H1 (cell line): ENCODE data around the gene PTPRD. TPM values are rescaled to one million over a fixed set of nuclear protein-coding genes. Genes with fewer than 3 reads are reported as not detected.

Source experiments
- CTCF ChIA-PET: fragments of 300-600 bp; sonication (Branson Sonifier 250); formaldehyde crosslinking; loops from one replicate; lab custom pipeline; 2021; ENCODE audit not compliant: partially characterized antibody; lab: Charles Lee
- POLR2A ChIA-PET: fragments of 300-600 bp; sonication (Branson Sonifier 250); formaldehyde crosslinking; loops from one replicate; lab custom pipeline; 2021; ENCODE audit warnings: inconsistent platforms; ENCODE audit not compliant: partially characterized antibody; lab: Charles Lee
- DNase-seq, 2 experiments: peaks; one replicate each; pipeline versions ENCODE4 v3.0.0 to v3.0.0-alpha.2; 2010 to 2022; ENCODE audit warnings: low spot score in 2 of 2, low read depth in 1 of 2, mixed read lengths in 1 of 2
- FAIRE-seq: peaks from 2 replicates; lab custom pipeline; 2011; peaks lifted over from hg19 to GRCh38; lab: Jason Lieb, UNC
- H2AFZ ChIP-seq: 2 replicates; pipeline ENCODE4 v1.8.1; 2012; ENCODE audit warnings: low read length, inconsistent platforms
- H2AK5ac ChIP-seq: 2 replicates; pipeline ENCODE4 v1.6.1; 2013; ENCODE audit warnings: low read depth, low read length
- H2BK120ac ChIP-seq: replicated peaks from 2 replicates; pipeline ENCODE3; 2013; ENCODE audit warnings: low read depth, low read length, inconsistent platforms
- H2BK12ac ChIP-seq: 2 replicates; pipeline ENCODE4 v1.6.1; 2013; ENCODE audit warnings: low read depth, low read length
- H2BK15ac ChIP-seq: 2 replicates; pipeline ENCODE4 v1.6.1; 2013; ENCODE audit warnings: low read length
- H2BK20ac ChIP-seq: 2 replicates; pipeline ENCODE4 v1.6.1; 2013; ENCODE audit warnings: low read length
- H2BK5ac ChIP-seq: 2 replicates; pipeline ENCODE4 v1.6.1; 2013; ENCODE audit warnings: low read depth, low read length
- H3K14ac ChIP-seq: 2 replicates; pipeline ENCODE4 v1.6.1; 2013; ENCODE audit warnings: inconsistent platforms; ENCODE audit not compliant: insufficient read length
- H3K18ac ChIP-seq: 2 replicates; pipeline ENCODE4 v1.6.1; 2013; ENCODE audit warnings: low read length; ENCODE audit errors: extremely low read depth
- H3K23ac ChIP-seq: 2 replicates; pipeline ENCODE4 v1.6.1; 2013; ENCODE audit warnings: inconsistent platforms; ENCODE audit not compliant: insufficient read length
- H3K23me2 ChIP-seq: 2 replicates; pipeline ENCODE4 v1.6.1; 2013; ENCODE audit warnings: low read depth, low read length
- H3K27ac ChIP-seq: 2 replicates; pipeline ENCODE4 v1.6.1; 2011; ENCODE audit warnings: low read depth, low read length, inconsistent platforms
- H3K27me3 ChIP-seq, 4 experiments: replicated peaks in 1 of 4; 1 replicate in 1 of 4; 2 replicates in 3 of 4; pipeline versions ENCODE4 v1.6.1 to v1.8.1; 2011 to 2013; ENCODE audit warnings: low read length in 3 of 4, mild to moderate bottlenecking in 3 of 4, inconsistent platforms in 2 of 4, mixed read lengths in 2 of 4, moderate library complexity in 1 of 4; ENCODE audit not compliant: control insufficient read depth in 3 of 4, insufficient read depth in 3 of 4; ENCODE audit errors: extremely low read depth in 1 of 4
- H3K36me3 ChIP-seq, 4 experiments: 2 replicates each; pipeline versions ENCODE4 v1.6.1 to v1.8.1; 2011 to 2013; ENCODE audit warnings: mild to moderate bottlenecking in 4 of 4, low read length in 3 of 4, moderate library complexity in 2 of 4, control low read depth in 1 of 4, inconsistent platforms in 1 of 4; ENCODE audit not compliant: insufficient read depth in 4 of 4, control insufficient read depth in 2 of 4
- H3K4ac ChIP-seq: replicated peaks from 2 replicates; pipeline ENCODE3; 2013; ENCODE audit warnings: low read length, low read depth, mixed read lengths, inconsistent platforms; ENCODE audit not compliant: insufficient read length
- H3K4me1 ChIP-seq, 4 experiments: replicated peaks in 1 of 4; 1 replicate in 1 of 4; 2 replicates in 3 of 4; pipeline versions ENCODE4 v1.6.1 to v1.8.1; 2011 to 2013; ENCODE audit warnings: low read length in 3 of 4, inconsistent platforms in 2 of 4, mixed read lengths in 1 of 4; ENCODE audit not compliant: insufficient read depth in 4 of 4, control insufficient read depth in 3 of 4
- H3K4me2 ChIP-seq, 2 experiments: 2 replicates each; pipeline versions ENCODE4 v1.6.1 to v1.8.1; 2011 to 2013; ENCODE audit warnings: low read depth in 2 of 2, low read length in 2 of 2, control low read depth in 1 of 2, inconsistent platforms in 1 of 2, mild to moderate bottlenecking in 1 of 2; ENCODE audit not compliant: insufficient read depth in 1 of 2
- H3K4me3 ChIP-seq, 4 experiments: fragments of 200-600, 300-600 bp in 1 of 4; sonication (generic), shearing (Covaris generic), sonication (Bioruptor Twin) in 1 of 4; 2 replicates each; pipeline versions ENCODE4 v1.5.1 to v1.8.1; 2011 to 2016; ENCODE audit warnings: low read length in 4 of 4, low read depth in 3 of 4, control low read depth in 2 of 4, inconsistent platforms in 2 of 4, mild to moderate bottlenecking in 2 of 4, mixed read lengths in 1 of 4, moderate library complexity in 1 of 4; ENCODE audit not compliant: insufficient read depth in 2 of 4; ENCODE audit errors: extremely low read depth in 1 of 4
- H3K56ac ChIP-seq: replicated peaks from 2 replicates; pipeline ENCODE3; 2013; ENCODE audit warnings: low read depth, mild to moderate bottlenecking, mixed read lengths, low read length, inconsistent platforms; ENCODE audit not compliant: insufficient read length
- H3K79me1 ChIP-seq: 2 replicates; pipeline ENCODE4 v1.6.1; 2013; ENCODE audit warnings: low read depth, low read length, control low read depth
- H3K79me2 ChIP-seq, 2 experiments: 2 replicates each; pipeline versions ENCODE4 v1.6.1 to v1.8.1; 2012 to 2013; ENCODE audit warnings: low read length in 2 of 2, mild to moderate bottlenecking in 2 of 2, inconsistent platforms in 1 of 2; ENCODE audit not compliant: insufficient read depth in 2 of 2, control insufficient read depth in 1 of 2
- H3K9ac ChIP-seq, 4 experiments: replicated peaks in 1 of 4; 1 replicate in 1 of 4; 2 replicates in 3 of 4; pipeline versions ENCODE4 v1.6.1 to v1.8.1; 2011 to 2013; ENCODE audit warnings: low read depth in 3 of 4, low read length in 3 of 4, control low read depth in 2 of 4, mild to moderate bottlenecking in 2 of 4, moderate library complexity in 2 of 4, inconsistent platforms in 1 of 4; ENCODE audit errors: extremely low read depth in 1 of 4
- H3K9me3 ChIP-seq, 2 experiments: 2 replicates each; pipeline versions ENCODE4 v1.6.1 to v1.8.1; 2012 to 2013; ENCODE audit warnings: mild to moderate bottlenecking in 2 of 2, moderate library complexity in 2 of 2, control low read depth in 1 of 2, inconsistent platforms in 1 of 2, low read depth in 1 of 2, low read length in 1 of 2, mixed read lengths in 1 of 2; ENCODE audit not compliant: insufficient read depth in 2 of 2
- H4K20me1 ChIP-seq, 2 experiments: replicated peaks in 1 of 2; 2 replicates each; pipeline versions ENCODE3 to v1.8.1; 2011 to 2013; ENCODE audit warnings: inconsistent platforms in 2 of 2, low read length in 2 of 2, mild to moderate bottlenecking in 1 of 2; ENCODE audit not compliant: insufficient read depth in 2 of 2, control insufficient read depth in 1 of 2
- H4K5ac ChIP-seq: 2 replicates; pipeline ENCODE4 v1.6.1; 2013; ENCODE audit warnings: low read length, low read depth, mixed read lengths, inconsistent platforms; ENCODE audit not compliant: insufficient read length
- H4K8ac ChIP-seq: 2 replicates; pipeline ENCODE4 v1.8.0; 2013; ENCODE audit warnings: mild to moderate bottlenecking, moderate library complexity, low read length, inconsistent platforms; ENCODE audit not compliant: insufficient read depth; ENCODE audit errors: extremely low read depth
- H4K91ac ChIP-seq: replicated peaks from 2 replicates; pipeline ENCODE3; 2013; ENCODE audit warnings: low read length, mixed read lengths, inconsistent platforms; ENCODE audit not compliant: insufficient read length
- CBX5 ChIP-seq: fragments of 300-800, 300-1000 bp; sonication (generic); IDR thresholded peaks from 2 replicates; pipeline ENCODE4 v1.7.1; 2016; ENCODE audit warnings: antibody characterized with exemption, low read length, low read depth
- CHD1 ChIP-seq: IDR thresholded peaks from 2 replicates; pipeline ENCODE4 v1.6.1; 2012; ENCODE audit warnings: low read depth, low read length, improper control_type of control experiment
- JUN ChIP-seq: IDR thresholded peaks from 2 replicates; pipeline ENCODE4 v1.6.1; 2011; ENCODE audit warnings: low read depth, mild to moderate bottlenecking, improper control_type of control experiment, low read length
- KDM1A ChIP-seq: fragments of 200-600, 300-600 bp; sonication (generic); IDR thresholded peaks from 2 replicates; pipeline ENCODE4 v1.7.1; 2016; ENCODE audit warnings: mild to moderate bottlenecking, low read length, borderline replicate concordance
- NRF1 ChIP-seq: IDR thresholded peaks from 2 replicates; pipeline ENCODE4 v1.6.1; 2011; ENCODE audit warnings: mild to moderate bottlenecking, low read depth, low read length, improper control_type of control experiment
- POLR2AphosphoS5 ChIP-seq: IDR thresholded peaks from 2 replicates; pipeline ENCODE4 v1.6.1; 2011; ENCODE audit warnings: low read depth, low read length
- WGBS, 2 experiments: shearing (Covaris generic) in 1 of 2; methylation state at CpG; one replicate each; pipeline versions ENCODE4 v1.1.6 to v1.1.7; 2013 to 2015; ENCODE audit warnings: low lambda C conversion rate in 2 of 2, mixed read lengths in 2 of 2, inconsistent platforms in 1 of 2, low coverage in 1 of 2, missing lambda C conversion rate in 1 of 2; ENCODE audit not compliant: insufficient replicate concordance in 2 of 2, insufficient coverage in 1 of 2, insufficient read length in 1 of 2; ENCODE audit errors: extremely low coverage in 1 of 2, missing lambda C conversion rate in 1 of 2; 5-methylcytosine and 5-hydroxymethylcytosine counted together
- polyA plus RNA-seq, 7 experiments: library from polyadenylated mRNA; depleted of rRNA in 3 of 7; stranded (reverse) in 5 of 7; unstranded in 2 of 7; fragments of >200 nt in 5 of 7; fragments of 200-250 nt in 2 of 7; gene quantifications; 1 replicate in 5 of 7; 2 replicates in 1 of 7; 4 replicates in 1 of 7; pipeline versions ENCODE4 v1.2.1 to v1.2.3, GENCODE V29; 2011 to 2013; ENCODE audit warnings: missing spikeins in 2 of 7, mixed read lengths in 2 of 7
- total RNA-seq: library from RNA; stranded (reverse); fragmentation: NEBNext Ultra II Directional; extraction: Animal tissue kit (Norgen Biotek cat#: 25700); gene quantifications from 2 replicates; pipeline ENCODE4 v1.2.1, GENCODE V29; 2021
- TF ChIP-seq, protein P1 (sequence below): IDR thresholded peaks from 2 replicates; pipeline ENCODE4 v1.6.1; 2012; ENCODE audit warnings: inconsistent platforms

Gene PTPRD
- total and polyA plus RNA-seq, 2 of the 8 experiments (the other 6 are each of a cell fraction or from before 2014, with no cell fraction given) = 17.2 to 77.0 TPM

DNA sequence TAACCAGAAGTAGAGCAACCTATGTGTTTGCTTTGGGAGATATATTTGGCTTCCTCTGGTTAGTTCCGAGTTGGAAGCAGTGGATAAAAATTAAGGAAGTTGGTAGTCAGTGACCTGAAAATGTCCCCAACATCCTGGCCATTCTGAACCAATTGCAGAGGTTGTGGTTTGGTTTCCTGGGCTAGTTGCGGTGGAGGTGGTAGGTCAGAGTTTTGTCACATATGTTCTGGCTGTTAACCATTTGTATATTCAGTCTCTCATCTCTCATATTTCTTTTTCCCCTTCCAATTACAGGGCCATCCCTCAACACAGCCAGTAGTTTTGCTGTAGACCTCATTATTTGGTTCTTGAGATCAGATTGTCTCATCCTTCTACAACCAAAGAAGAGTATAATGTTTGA lies 1026.9 kb downstream of the PTPRD start:
- H3K9ac ChIP-seq = no peak overlapping the region
- H3K23me2 ChIP-seq = no peaks in the 10 kb centered on the region
- no peak overlapping the region for H3K4ac ChIP-seq
- H3K36me3 ChIP-seq = no peaks in the 10 kb centered on the region
- no peak overlapping the region for H3K4me2 ChIP-seq
- no peak overlapping the region for H3K23ac ChIP-seq
- no peaks in the 10 kb centered on the region for H3K9me3 ChIP-seq
- H2AFZ ChIP-seq = no peak overlapping the region; the same call in 1 of the 2 replicates
- H2AK5ac ChIP-seq = no peak overlapping the region
- H4K20me1 ChIP-seq = no peaks in the 10 kb centered on the region
- no peaks in the 10 kb centered on the region for H3K27me3 ChIP-seq
- H3K4me3 ChIP-seq = no peak overlapping the region
- no peaks in the 10 kb centered on the region for H3K4me1 ChIP-seq
- no peak overlapping the region for H2BK12ac ChIP-seq
- no peak overlapping the region for H4K5ac ChIP-seq
- CTCF ChIA-PET = no interaction called here
- no peak for DNase-seq
- H2BK20ac ChIP-seq = no peak overlapping the region
- no peak overlapping the region for H3K27ac ChIP-seq
- H4K91ac ChIP-seq = no peak overlapping the region
- H3K18ac ChIP-seq = no peak overlapping the region
- no peak for FAIRE-seq
- 87% methylated on average over 2 of the region's 2 CpGs; no CpG with 5 or more reads in 1 of the 2 experiments for WGBS, 2 experiments
- H2BK5ac ChIP-seq = no peak overlapping the region
- H2BK120ac ChIP-seq = no peak overlapping the region
- no peaks in the 10 kb centered on the region for H3K79me2 ChIP-seq
- H3K79me1 ChIP-seq = no peaks in the 10 kb centered on the region
- H3K56ac ChIP-seq = no peak overlapping the region
- no peak overlapping the region for H3K14ac ChIP-seq
- H2BK15ac ChIP-seq = no peak overlapping the region
- no peak overlapping the region for H4K8ac ChIP-seq
- POLR2A ChIA-PET = no interaction called here
- TF ChIP-seq CHD1 (no peak), NRF1 (no peak), CBX5 (no peak), KDM1A (no peak), JUN (no peak), POLR2AphosphoS5 (no peak)
- TF ChIP-seq, protein P1, sequence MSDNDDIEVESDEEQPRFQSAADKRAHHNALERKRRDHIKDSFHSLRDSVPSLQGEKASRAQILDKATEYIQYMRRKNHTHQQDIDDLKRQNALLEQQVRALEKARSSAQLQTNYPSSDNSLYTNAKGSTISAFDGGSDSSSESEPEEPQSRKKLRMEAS = no peak
